GM19324 (cell line): ENCODE results near the gene GUK1.
"Not testable (repeated sequence)": the region's sequence is repeated elsewhere in the genome, so short reads cannot be mapped to it uniquely, and the experiment has no call there.

Experiments
- ATAC-seq: cut with Tn5 transposase; IDR thresholded peaks from one replicate; pipeline ENCODE4 v1.9.1; 2021; ENCODE audit warnings: mild to moderate bottlenecking, moderate library complexity; ENCODE audit not compliant: unreplicated experiment, low FRiP score

GUK1 gene

DNA sequence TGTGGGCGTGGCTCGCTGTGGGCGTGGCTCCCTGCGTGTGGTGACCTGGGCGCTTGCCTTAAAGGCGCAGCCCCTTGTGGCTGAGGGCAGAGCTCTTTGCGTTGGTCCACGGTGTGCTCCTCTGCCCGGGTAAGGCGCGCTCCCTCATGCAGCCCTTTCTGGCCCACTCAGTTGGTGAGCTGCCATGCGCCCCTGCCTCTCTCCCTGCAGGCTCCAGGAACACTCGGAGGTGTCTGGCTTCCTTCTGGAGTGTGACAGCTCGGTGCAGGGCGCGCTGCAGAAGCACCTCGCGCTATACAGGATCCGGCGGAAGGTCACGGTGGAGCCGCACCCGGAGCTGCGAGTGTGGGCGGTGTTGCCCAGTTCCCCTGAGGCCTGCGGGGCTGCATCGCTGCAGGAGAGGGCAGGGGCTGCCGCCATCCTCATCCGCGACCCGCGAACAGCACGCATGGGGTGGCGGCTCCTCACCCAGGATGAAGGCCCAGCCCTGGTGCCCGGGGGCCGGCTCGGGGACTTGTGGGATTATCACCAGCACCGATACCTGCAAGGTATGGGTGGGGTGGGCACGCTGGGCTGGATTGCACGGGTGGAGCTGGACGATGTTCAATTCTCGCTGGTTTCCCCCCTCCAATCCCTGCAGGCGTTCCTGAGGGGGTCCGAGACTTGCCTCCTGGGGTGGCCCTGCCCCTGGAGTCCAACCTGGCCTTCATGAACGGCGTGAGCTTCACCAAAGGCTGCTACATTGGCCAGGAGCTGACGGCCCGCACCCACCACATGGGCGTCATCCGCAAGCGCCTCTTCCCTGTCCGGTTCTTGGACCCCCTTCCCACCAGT is 34.6 kb downstream of the GUK1 start:
- ATAC-seq = no peak

DNA sequence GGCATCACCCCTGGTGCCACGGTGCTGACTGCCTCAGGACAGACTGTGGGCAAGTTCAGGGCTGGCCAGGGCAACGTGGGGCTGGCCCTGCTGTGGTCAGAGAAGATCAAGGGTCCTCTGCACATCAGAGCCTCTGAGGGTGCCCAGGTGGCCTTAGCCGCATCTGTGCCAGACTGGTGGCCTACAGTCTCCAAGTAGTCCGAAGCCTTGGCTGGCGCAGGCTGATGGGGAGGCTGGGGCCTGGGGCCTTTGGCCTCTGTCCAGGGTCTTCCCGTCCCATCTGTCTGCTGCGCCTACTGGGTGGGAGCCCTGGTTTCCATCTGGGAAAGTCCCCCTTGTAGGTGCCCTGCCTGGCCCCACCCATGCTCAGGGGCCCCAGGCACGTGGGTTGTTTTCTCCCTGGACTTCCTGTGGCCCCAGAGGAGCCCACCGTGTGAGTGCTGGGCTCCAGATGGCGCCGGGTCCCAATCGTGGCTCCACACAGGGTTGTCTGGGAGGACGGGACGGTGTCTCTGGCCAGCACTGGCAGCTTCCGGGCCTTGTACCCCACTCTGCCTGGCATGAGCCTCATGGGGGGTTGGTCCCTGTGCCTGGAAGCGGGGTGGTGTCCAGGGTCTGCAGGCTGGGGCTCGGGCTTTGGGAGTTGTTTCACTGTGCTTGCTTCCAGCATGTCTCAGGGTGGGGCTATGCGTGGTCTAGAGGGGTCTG is 35.4 kb downstream of the GUK1 start:
- ATAC-seq = no peak

DNA sequence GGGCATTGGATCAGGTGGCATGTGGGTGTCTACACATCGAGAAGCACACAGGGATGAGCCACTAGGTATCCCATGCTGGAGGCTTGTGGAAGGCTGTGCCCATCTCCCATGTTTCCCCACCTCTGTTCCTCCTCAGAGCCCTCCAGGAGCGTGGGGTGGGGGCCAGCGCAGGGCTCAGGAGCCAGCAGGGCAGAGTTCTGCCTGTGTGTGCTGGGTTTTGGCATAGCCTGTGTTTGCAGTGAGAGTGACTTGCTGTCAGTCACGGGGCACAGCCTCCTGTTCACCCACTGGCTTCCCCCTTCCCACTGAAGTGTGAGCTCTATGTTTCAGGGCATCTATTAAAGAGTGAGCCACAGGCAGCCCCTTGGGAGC is 35.9 kb downstream of the GUK1 start:
- ATAC-seq = no peak

DNA sequence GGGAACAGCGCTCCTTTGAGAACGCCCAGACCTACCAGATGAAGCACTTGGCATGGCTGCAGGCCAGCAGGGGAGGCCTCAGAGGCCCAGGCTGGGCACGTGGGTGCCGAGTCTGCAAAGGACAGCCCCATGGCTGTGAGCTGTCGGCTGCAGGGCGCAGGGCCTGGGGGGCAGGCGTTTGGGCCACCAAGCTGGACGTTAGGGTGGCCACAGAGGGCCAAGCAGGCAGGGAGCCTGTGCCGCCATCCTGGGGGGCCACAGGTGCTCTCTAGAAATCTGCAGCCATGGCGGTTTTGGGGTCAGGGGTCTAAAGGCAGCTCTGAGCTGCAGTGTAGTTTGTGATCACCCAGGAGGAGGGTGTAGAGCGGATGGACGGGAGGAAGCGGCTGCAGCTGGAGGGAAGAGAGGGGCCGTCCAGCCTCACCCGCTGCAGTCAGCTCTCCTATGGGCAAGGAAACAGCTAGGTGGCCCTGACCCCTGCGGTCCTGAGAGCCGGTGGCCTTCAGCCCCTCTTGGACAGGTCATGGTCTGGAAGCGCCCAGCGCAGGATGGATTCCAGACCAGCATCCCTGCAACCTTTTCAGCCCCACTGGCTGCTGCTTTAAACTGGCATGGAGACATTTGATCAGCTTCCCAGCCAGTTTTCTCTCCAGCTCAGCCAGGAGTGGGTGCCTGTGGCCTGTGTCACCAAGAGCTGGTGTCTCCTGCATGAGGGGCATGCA is 36.5 kb downstream of the GUK1 start:
- ATAC-seq = no peak

DNA sequence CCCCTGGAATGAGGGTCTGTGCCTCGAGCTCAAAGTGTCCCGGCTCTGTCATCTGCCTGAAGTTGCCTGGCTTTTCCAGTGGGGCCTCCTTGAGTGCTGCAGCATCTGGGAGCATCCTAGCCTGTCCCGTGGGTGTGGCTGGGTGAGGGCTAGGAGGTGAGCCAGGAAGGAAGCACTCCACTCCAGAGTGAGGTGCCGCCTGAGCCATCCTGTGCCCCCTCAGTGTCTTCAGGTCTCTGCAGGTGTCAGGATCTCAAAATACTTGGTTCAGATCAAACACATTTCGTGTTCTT is 37.0 kb downstream of the GUK1 start:
- no peak for ATAC-seq

DNA sequence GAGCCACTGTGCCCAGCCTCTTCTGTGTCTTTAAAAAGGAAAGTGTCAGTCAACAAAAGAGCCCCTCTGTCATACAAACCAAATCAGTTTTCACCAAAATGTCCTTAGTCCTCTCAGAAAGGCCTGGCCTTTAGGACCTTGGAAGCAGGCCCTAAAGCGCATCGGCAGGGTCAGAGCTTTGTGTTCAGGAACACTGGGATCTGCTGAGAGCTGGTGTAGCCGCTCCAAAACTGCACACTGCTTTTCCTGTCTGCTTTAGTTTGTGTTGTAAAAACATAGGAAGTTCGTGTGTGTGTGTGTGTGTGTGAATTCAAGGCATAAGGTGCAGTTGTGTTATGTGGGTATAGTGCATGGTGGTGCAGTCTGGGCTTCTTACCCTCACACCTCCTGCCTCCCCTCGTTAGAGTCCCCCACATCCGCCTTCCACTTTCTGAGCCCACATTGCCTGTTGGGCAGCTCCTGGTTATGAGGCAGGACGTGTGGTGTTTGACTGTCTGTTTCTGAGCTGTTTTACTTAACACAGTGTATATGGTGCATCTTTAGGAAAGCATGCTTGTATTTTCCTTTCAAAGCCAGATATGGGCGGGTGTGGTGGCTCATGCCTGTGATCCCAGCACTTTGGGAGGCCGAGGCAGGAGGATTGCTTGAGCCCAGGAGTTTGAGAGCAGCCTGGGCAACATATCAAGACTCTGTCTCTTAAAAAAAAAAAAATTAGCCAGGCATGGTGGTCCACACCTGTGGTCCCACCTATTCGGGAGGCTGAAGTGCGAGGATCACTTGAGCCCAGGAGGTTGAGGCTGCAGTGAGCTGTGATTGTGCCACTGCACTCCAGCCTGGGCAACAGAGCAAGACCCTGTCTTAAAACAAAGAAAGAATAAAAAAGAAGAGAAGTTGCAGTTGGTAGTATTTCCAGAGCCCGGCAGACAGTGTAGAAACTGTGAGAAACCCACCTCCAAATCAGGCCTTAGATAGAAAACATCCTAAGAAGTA is 37.9 kb downstream of the GUK1 start:
- no peak for ATAC-seq

DNA sequence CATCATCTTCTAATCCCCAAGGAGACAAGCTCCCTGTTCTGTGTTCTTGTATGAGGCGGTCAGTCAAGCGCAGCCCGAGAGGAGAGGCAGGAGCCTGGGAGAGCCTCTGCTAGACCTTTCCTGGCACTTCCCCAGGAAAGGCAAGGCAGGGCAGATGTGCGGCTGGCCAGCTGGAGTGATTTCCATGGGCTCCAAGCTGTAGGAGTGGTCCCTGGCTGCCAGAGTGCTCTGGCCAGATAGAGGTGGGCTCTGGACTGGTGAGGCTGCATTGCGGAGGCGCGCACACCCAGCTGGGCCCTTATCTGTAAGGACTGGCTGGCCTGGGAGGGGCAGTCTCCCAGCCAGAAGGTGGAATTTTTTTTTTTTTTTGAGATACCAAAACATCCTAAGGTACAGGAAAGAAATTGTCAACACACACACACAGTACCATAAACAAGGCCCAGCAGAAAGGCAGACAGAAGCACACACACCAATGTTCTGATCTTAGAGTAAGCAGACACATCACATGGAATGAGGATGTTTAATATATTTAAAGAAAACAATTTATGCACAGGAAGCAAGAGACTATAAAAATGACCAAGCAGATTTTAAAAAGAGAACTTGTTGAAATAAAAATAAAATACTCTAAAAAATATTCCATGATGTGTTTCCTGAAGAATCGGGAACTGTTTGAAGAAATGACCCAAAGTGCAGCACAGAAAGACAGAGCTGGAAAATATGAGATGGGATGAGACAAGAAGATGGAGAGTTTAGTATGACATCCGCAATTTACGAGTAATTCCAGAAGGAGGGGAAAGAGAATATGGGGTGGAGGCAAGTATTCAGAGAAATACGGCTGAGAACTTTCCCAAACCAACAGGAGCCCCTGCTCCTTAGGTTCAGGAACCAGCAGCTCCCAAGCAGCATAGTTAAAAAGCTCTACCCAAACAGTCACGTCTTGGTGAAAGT is 38.9 kb downstream of the GUK1 start:
- no peak for ATAC-seq

DNA sequence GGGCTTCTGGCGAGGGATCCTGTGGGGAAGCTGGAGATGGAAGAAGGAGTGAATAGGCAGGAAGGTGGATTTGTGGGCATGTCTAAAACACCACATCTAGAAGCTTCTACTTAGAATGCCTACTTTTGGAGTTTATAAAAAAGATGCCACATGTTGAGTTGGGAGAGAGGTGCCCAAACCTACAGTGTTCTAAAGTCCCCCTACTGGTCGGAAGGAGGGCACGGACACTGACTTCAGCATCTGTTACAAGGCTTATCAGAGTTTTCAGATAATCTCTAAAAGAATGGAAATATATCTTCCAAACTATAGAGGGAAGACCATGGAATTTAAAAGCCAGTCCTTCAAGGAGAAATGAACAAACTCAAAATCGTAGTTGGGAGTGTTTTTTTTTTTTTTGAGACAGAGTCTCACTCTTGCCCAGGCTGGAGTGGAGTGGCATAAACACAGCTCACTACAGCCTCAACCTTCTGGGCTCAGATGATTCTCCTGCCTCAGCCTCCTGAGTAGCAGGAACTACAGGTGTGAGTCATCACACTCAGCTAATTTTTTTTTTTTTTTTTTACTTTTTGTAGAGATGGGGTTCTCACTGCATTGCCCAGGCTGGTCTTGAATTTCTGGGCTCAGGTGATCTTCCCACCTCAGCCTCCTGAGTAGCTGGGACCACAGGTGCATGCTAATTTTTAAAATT is 40.3 kb downstream of the GUK1 start:
- ATAC-seq = no peak

DNA sequence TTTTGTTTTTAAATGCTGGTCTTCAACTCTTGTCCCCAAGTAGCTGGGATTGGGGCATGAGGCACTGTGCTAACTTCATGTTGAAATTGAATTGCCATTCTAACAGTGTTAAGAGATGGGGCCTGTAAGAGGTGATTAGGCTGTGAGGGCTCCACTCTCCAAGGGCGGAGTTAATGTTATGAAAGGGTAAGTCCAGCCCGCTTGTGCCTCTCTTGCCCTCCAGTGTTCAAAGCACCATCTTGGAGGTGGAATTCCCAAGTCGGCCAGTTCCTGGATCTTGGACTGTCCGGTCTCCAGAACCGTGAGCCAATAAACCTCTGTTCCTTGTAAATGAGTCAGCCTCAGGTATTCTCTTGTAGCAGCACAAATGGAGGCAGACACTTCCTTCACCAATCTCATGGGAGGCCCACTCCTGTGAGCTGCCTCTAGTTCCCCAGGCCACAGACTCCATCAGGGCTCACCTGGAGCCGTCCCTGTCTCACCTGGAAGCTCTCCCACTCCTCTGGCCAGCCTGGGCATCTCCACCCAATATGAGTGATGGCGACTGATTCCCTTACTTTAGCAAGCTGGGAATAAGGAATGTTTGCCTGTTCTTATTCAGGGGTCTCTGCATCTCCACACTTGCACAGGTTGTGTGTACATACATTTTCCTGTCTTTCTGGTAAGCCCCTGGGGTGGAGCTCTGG is 41.0 kb downstream of the GUK1 start:
- no peak for ATAC-seq

DNA sequence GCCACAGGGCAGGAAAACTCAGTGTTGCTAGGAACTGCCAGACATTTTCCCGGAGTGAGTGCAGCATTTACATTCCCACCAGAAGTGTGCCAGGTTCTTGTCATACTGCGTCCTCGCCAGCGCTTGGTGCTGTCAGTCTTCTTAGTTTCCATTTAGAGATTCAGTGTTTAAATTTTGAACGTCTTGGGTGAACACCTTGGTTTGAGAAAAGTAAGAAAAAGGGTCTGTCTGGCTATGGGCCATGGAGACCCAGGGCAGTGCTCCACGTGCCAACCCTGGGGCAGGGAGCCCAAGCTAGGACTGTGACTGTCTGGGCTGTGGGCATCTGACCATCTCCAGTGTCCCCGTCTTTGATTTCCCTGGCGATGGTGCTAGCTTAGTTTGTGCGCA is 41.6 kb downstream of the GUK1 start:
- ATAC-seq = no peak

DNA sequence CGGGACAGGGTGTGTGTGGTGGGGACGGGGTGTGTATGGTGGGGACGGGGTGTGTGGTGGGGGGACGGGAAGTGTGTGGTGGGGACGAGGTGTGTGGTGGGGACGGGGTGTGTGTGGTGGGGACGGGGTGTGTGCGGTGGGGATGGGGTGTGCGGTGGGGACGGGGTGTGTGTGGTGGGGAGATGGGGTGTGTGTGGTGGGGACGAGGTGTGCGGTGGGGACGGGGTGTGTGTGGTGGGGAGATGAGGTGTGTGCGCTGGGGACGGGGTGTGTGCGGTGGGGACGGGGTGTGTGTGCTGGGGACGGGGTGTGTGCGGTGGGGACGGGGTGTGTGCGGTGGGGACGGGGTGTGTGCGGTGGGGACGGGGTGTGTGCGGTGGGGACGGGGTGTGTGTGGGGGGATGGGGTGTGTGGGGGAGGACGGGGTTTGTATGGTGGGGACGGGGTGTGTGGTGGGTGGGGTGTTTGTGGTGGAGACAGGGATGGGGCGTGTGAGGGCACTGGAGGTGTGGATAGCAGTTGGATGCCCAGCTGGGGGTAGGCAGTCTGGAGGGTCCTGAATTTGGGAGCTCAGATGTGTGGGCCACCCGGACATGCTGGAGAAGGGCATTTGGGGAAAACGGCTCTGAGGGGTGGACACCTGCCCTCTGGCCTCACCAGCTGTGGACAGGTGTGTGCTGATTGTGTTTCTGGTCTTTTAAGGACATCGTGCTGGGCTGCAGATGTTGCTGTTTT is 42.4 kb downstream of the GUK1 start:
- ATAC-seq = no peak

DNA sequence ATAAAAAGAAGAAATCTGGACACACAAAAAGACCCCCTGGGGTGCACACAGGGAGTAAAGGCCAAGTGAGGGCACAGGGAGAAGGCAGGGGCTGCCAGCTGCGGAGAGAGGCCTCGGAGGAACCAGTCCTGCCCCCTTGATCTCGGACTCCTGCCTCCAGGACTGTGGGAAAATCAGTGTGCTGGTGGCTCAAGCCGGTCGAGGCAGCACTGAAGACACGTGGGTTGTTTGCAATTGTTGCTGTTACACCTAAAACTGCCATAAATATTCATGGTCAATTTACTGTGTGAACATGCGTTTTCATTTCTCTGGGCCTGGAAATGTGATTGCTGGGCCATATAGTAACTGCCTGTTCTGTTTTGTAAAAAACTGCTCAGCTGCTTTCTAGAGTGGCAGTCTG is 44.1 kb downstream of the GUK1 start:
- no peak for ATAC-seq

DNA sequence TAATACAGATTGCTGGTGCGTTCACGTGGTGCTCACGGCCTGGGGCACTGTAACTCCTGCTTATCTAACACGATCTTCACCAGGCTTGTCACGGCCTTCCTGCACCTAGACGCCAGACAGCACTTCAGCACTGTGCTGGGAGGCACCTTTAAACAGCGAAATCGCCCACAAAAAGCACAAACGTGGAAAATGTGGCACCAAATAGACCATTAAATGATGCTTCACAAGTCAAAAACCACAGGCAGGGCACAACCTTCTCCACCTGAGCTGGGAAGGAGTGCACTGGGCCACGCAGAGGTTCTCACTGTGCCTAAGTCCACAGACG is 45.5 kb downstream of the GUK1 start:
- no peak for ATAC-seq

DNA sequence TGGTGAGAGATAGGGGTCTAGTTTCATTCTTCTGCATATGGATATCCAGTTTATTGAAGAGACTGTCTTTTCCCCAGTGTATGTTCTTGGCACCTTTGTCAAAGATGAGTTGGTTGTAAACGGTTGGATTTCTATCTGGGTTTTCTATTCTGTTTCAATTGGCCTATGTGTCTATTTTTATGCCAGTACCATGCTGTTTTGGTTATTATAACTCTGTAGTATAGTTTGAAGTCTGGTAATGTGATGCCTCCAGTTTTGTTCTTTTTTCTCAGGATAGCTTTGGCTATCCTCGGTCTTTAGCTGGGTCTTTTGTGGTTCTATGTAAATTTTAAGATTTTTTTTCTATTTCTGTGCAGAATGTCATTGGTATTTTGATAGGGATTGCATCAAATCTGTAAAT is 48.2 kb downstream of the GUK1 start:
- not testable (repeated sequence) for ATAC-seq

DNA sequence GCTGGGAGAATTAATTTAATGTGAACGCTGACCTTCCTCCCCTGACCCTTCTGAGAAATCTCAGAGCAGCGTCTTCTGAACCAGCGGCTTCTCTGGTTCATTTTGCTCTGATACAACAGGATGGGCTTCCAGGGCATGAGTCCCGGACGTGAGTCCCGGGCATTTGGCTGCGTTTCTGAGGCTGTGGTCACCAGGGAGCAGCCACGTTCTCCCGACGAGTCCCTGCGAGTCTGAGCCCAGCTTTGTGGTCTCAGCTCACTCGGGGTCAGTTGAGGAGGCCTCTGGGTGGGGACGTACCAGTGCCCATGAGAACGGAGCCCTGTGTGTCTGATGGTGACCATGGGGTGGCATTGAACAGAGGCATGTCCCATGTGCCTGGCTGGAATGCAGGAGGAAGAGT is 50.1 kb downstream of the GUK1 start:
- ATAC-seq = no peak

DNA sequence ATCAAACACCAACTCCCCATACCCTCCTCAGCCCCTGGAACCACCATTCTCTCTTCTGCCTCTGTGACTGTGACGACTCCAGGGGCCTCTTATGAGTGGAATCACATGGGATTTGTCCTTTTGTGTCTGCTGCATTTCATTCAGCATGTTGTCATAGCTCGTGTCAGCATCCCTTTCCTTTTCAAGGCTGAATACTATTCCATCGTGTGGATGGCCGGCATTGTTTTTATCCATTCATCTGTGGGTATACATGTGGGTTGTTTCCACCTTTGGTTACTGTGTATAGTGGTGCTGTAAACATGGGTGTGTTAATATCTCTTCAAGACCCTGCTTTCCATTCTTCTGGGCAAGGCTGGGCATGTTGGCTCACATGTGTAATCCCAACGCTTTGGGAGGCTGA is 50.7 kb downstream of the GUK1 start:
- no peak for ATAC-seq

DNA sequence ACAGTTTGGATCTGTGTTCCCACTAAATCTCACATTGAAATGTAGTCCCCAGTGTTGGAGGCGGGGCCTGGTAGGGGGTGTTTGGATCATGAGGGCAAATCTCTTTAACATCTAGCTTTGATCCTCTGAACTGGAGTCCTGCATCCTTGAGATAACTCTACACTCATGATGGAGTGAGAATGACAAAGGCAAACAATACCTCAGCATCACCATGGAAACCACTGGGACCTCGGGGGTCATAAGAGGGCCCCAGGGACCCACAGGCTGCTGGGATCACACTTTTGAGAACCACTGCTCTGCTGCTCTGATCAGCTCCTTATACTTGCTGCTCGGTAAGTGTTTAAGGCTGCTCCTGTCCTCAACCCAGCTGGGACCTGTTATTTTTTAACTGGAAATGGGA is 54.4 kb downstream of the GUK1 start:
- ATAC-seq = no peak
